ENCODE results near the gene SOX18. TPM values are rescaled to one million over a fixed set of nuclear protein-coding genes. Genes with fewer than 3 reads are reported as not detected.
A peak's percentile ranks its signal among the peaks of the same experiment; 100 is the strongest.

Gene SOX18
- total and polyA plus RNA-seq, 2 of the 4 experiments (the other 2 are of a cell fraction) = not detected

- Histone ChIP-seq H4K20me1 (ENCODE audit: insufficient read depth, low read length) (peaks cover 6% of the 10 kb centered on the region), H2BK120ac (ENCODE audit: low read depth, low read length) (no peak overlapping the region), H3K36me3 (ENCODE audit: control insufficient read depth, insufficient read depth, low read length) (peaks cover 21% of the 10 kb centered on the region; the same call in 1 of the 2 replicates), H3K9me1 (ENCODE audit: insufficient read depth, low read length) (no peaks in the 10 kb centered on the region), H2AK5ac (ENCODE audit: low read depth, low read length) (no peak overlapping the region), H2BK5ac (ENCODE audit: low read depth, low read length, poor library complexity, severe bottlenecking) (no peak overlapping the region), H3K14ac (replicated peaks; ENCODE audit: low read depth, low read length) (no peak overlapping the region), H3K18ac (ENCODE audit: low read depth, low read length) (no peak overlapping the region), H3K79me1 (ENCODE audit: low read depth in 1 of 2, low read length in 2 of 2) (peaks cover 6 to 8% of the 10 kb centered on the region in 2 experiments; a peak in 3 of 4 replicates), H3K23ac (ENCODE audit: low read depth, low read length) (no peak overlapping the region), H3K27ac (ENCODE audit: insufficient read depth, low read length) (no peak overlapping the region), H4K91ac (ENCODE audit: insufficient read depth, low read depth, low read length) (no peak overlapping the region), H2BK20ac (ENCODE audit: low read depth, low read length) (no peak overlapping the region), H4K8ac (ENCODE audit: low read depth in 2 of 2, low read length in 2 of 2) (no peak overlapping the region), H3K4me2 (ENCODE audit: low read depth, low read length) (no peak overlapping the region), H3K4me3 (ENCODE audit: insufficient read depth, low read depth, low read length) (no peak overlapping the region), H3K27me3 (ENCODE audit: control insufficient read depth, insufficient read depth, low read length) (peaks cover 4% of the 10 kb centered on the region; the same call in 1 of the 2 replicates), H4K5ac (ENCODE audit: low read depth, low read length) (no peak overlapping the region), H3K9me3 (ENCODE audit: control insufficient read depth, insufficient read depth, low read length) (no peaks in the 10 kb centered on the region), H3K4me1 (ENCODE audit: control insufficient read depth, insufficient read depth, low read length) (peaks cover 11% of the 10 kb centered on the region), H3K56ac (ENCODE audit: extremely low read depth, insufficient read depth, low read length) (no peak overlapping the region), H3K4ac (ENCODE audit: low read depth, low read length) (no peak overlapping the region), H2BK15ac (ENCODE audit: low read depth, low read length) (no peak overlapping the region), H3K9ac (ENCODE audit: low read depth, low read length) (no peak overlapping the region), H2AK9ac (replicated peaks; ENCODE audit: low read depth, low read length, poor library complexity) (peak overlapping the region; percentile 16), H2AFZ (replicated peaks; ENCODE audit: low read length, poor library complexity) (no peak overlapping the region)
- ChIA-PET POLR2A (ENCODE audit: unreplicated experiment) (no interaction called here), CTCF (no interaction called here)
- DNase-seq (no peak), ATAC-seq (ENCODE audit: low read depth) (no peak)
- BruUV-seq (replicated peaks) = no TSS peak
- WGBS, 2 experiments (ENCODE audit: extremely low coverage in 2 of 2, insufficient read length in 1 of 2) = 100% methylated on average over 3 of the region's 8 CpGs; no CpG with 5 or more reads in 1 of the 2 experiments
- intact Hi-C loops (cut with micrococcal nuclease) = no loop called here
- TF ChIP-seq FOS (IDR thresholded peaks at IDR 0.05; ENCODE audit: low read depth, low read length) = no peak
- TF ChIP-seq SMC3 (IDR thresholded peaks at IDR 0.05; ENCODE audit: low read depth, low read length) = no peak
- TF ChIP-seq RCOR1 (IDR thresholded peaks at IDR 0.05; ENCODE audit: insufficient replicate concordance, low read length) = no peak
- TF ChIP-seq RFX5 (IDR thresholded peaks at IDR 0.05; ENCODE audit: low read depth, low read length) = no peak
- TF ChIP-seq CHD1 (IDR thresholded peaks at IDR 0.05; ENCODE audit: low read depth, low read length) = no peak
- TF ChIP-seq MAZ (IDR thresholded peaks at IDR 0.05; ENCODE audit: borderline replicate concordance, low read depth, low read length) = no peak
- TF ChIP-seq MAFK (IDR thresholded peaks at IDR 0.05; ENCODE audit: low read depth, low read length) = no peak
- no peak for TF ChIP-seq CTCF (conservative IDR thresholded peaks at IDR 0.05; ENCODE audit: low read depth, low read length)
- no peak for TF ChIP-seq USF2 (IDR thresholded peaks at IDR 0.05; ENCODE audit: low read depth, low read length)
- no peak for TF ChIP-seq MXI1 (IDR thresholded peaks at IDR 0.05; ENCODE audit: borderline replicate concordance, low read depth, low read length)
- no peak for TF ChIP-seq NFE2L2 (IDR thresholded peaks at IDR 0.05; ENCODE audit: low read depth, low read length)
- TF ChIP-seq ELK1 (IDR thresholded peaks at IDR 0.05; ENCODE audit: borderline replicate concordance, low read depth, low read length) = no peak
- TF ChIP-seq RAD21 (IDR thresholded peaks at IDR 0.05; ENCODE audit: low read length) = no peak
- dilution Hi-C loops (cut with HindIII; ENCODE audit: low sequenced_read_pairs, unreplicated experiment) = no loop called here
- in situ Hi-C loops (cut with MboI; ENCODE audit: low sequenced_read_pairs) = no loop called here
Measured at GRCh38 chr20:64077094-64077493, 27.7 kb upstream of the SOX18 start.
